SHP77 treated with DMSO at 0.1 percent for 48 hours (cell line): ENCODE results near the gene GALR2.

Experiments
- DNase-seq: peaks from one replicate; lab custom pipeline; 2025; lab: John Stamatoyannopoulos, UW

GALR2 gene

DNA sequence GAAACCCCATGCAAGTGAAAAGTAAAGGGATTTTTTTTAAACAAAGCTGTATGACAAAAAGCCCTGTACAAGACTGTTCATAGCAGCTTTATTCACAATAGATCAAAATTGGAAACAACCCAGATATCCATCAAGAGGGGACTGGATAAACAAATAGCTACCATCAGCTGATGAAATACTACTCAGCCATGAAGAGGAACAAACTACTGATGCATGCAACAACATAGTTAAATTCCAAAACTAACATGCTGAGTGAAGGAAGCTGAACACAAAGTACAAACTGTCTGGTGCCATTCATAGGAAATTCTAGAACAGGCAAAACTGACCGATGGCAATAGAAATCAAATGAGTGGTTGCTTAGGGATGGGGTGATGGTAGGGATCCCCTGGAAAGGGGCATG lies 51.3 kb downstream of the GALR2 start:
- DNase-seq, result no peak
